SK-N-MC (cell line): ENCODE measurements around the gene CD200R1L.
"Not testable (repeated sequence)": the region's sequence is repeated elsewhere in the genome, so short reads cannot be mapped to it uniquely, and the experiment has no call there.

Experiments
- DNase-seq: peaks from one replicate; pipeline ENCODE4 v3.0.0-alpha.2; 2011; ENCODE audit warnings: low read depth, low spot score
- H3K27ac ChIP-seq: fragments of 200-600 bp; sonication (generic); 2 replicates; pipeline ENCODE4 v1.5.1; 2016; ENCODE audit warnings: mixed run types
- H3K36me3 ChIP-seq: fragments of 200-600 bp; sonication (generic); 2 replicates; pipeline ENCODE4 v1.6.1; 2017; ENCODE audit warnings: antibody characterized with exemption, low read length, mixed read lengths; ENCODE audit not compliant: insufficient read depth
- H3K4me3 ChIP-seq: fragments of 200-600 bp; sonication (generic); 2 replicates; pipeline ENCODE4 v1.5.1; 2016
- H3K9ac ChIP-seq: fragments of 200-600 bp; sonication (generic); 2 replicates; pipeline ENCODE4 v1.8.0; 2017; ENCODE audit warnings: mixed run types, mixed read lengths; ENCODE audit not compliant: insufficient read length
- H3K9me3 ChIP-seq: fragments of 200-600 bp; sonication (generic); 2 replicates; pipeline ENCODE4 v1.6.1; 2017; ENCODE audit warnings: low read depth, mild to moderate bottlenecking, antibody characterized with exemption, low read length, moderate library complexity, mixed read lengths
- EZH2 ChIP-seq: fragments of 200-600 bp; sonication (generic); IDR thresholded peaks from one replicate; pipeline ENCODE4 v1.6.1; 2017; ENCODE audit warnings: antibody characterized with exemption
- FOXP2 ChIP-seq: optimal IDR thresholded peaks from 2 replicates; pipeline ENCODE3; 2011; ENCODE audit warnings: mild to moderate bottlenecking, moderate library complexity; ENCODE audit not compliant: insufficient read depth; ENCODE audit errors: extremely low read length, control extremely low read depth
- POLR2AphosphoS5 ChIP-seq: IDR thresholded peaks from 2 replicates; pipeline ENCODE4 v1.6.1; 2012; ENCODE audit warnings: mild to moderate bottlenecking, low read depth, low read length, borderline replicate concordance

CD200R1L gene

GRCh38 chr3:112873632-112874031 is 27.0 kb upstream of the CD200R1L start:
- Histone ChIP-seq H3K9me3 (no peaks in the 10 kb centered on the region), H3K27ac (no peak overlapping the region), H3K4me3 (no peak overlapping the region), H3K36me3 (no peaks in the 10 kb centered on the region), H3K9ac (no peak overlapping the region)
- TF ChIP-seq EZH2, result no peak
- no peak for TF ChIP-seq FOXP2
- no peak for TF ChIP-seq POLR2AphosphoS5
- DNase-seq, result no peak

GRCh38 chr3:112871735-112872134 is 25.1 kb upstream of the CD200R1L start:
- no peak overlapping the region for H3K27ac ChIP-seq
- H3K4me3 ChIP-seq, result no peak overlapping the region
- H3K36me3 ChIP-seq, result no peaks in the 10 kb centered on the region
- no peak overlapping the region for H3K9ac ChIP-seq
- no peaks in the 10 kb centered on the region for H3K9me3 ChIP-seq
- TF ChIP-seq FOXP2, result no peak
- no peak for TF ChIP-seq POLR2AphosphoS5
- no peak for TF ChIP-seq EZH2
- no peak for DNase-seq

- DNase-seq, result no peak
- Histone ChIP-seq H3K27ac (no peak overlapping the region), H3K36me3 (no peaks in the 10 kb centered on the region), H3K9ac (no peak overlapping the region), H3K4me3 (no peak overlapping the region), H3K9me3 (no peaks in the 10 kb centered on the region)
- TF ChIP-seq FOXP2 (no peak), POLR2AphosphoS5 (no peak), EZH2 (no peak)
Measured at GRCh38 chr3:112865757-112866156, 19.1 kb upstream of the CD200R1L start.

GRCh38 chr3:112860898-112861297 is 14.2 kb upstream of the CD200R1L start:
- TF ChIP-seq FOXP2, result no peak
- TF ChIP-seq EZH2, result no peak
- no peak for TF ChIP-seq POLR2AphosphoS5
- H3K27ac ChIP-seq, result no peak overlapping the region
- no peak overlapping the region for H3K9ac ChIP-seq
- no peak overlapping the region for H3K4me3 ChIP-seq
- no peak for DNase-seq
- H3K36me3 ChIP-seq, result no peaks in the 10 kb centered on the region
- H3K9me3 ChIP-seq, result no peaks in the 10 kb centered on the region

GRCh38 chr3:112858410-112859069 is 11.9 kb upstream of the CD200R1L start:
- no peaks in the 10 kb centered on the region for H3K36me3 ChIP-seq
- no peak overlapping the region for H3K27ac ChIP-seq
- no peak overlapping the region for H3K4me3 ChIP-seq
- no peak for TF ChIP-seq FOXP2
- no peak for TF ChIP-seq EZH2
- TF ChIP-seq POLR2AphosphoS5, result no peak
- no peaks in the 10 kb centered on the region for H3K9me3 ChIP-seq
- DNase-seq, result no peak
- no peak overlapping the region for H3K9ac ChIP-seq

- no peak overlapping the region for H3K27ac ChIP-seq
- no peaks in the 10 kb centered on the region for H3K36me3 ChIP-seq
- H3K4me3 ChIP-seq, result no peak overlapping the region
- no peak for DNase-seq
- H3K9ac ChIP-seq, result no peak overlapping the region
- no peak for TF ChIP-seq POLR2AphosphoS5
- no peak for TF ChIP-seq FOXP2
- TF ChIP-seq EZH2, result no peak
- no peaks in the 10 kb centered on the region for H3K9me3 ChIP-seq
Measured at GRCh38 chr3:112857526-112857925, 10.9 kb upstream of the CD200R1L start.

GRCh38 chr3:112856537-112856936 is 9.9 kb upstream of the CD200R1L start:
- no peak for TF ChIP-seq POLR2AphosphoS5
- no peak for TF ChIP-seq FOXP2
- no peak for TF ChIP-seq EZH2
- Histone ChIP-seq H3K27ac (no peak overlapping the region), H3K36me3 (no peaks in the 10 kb centered on the region), H3K9me3 (no peaks in the 10 kb centered on the region), H3K9ac (no peak overlapping the region), H3K4me3 (no peak overlapping the region)
- no peak for DNase-seq

GRCh38 chr3:112855883-112856282 is 9.2 kb upstream of the CD200R1L start:
- H3K9ac ChIP-seq, result no peak overlapping the region
- H3K4me3 ChIP-seq, result no peak overlapping the region
- H3K9me3 ChIP-seq, result no peaks in the 10 kb centered on the region
- DNase-seq, result no peak
- no peaks in the 10 kb centered on the region for H3K36me3 ChIP-seq
- no peak for TF ChIP-seq FOXP2
- TF ChIP-seq POLR2AphosphoS5, result no peak
- no peak for TF ChIP-seq EZH2
- H3K27ac ChIP-seq, result no peak overlapping the region

GRCh38 chr3:112855074-112855473 is 8.4 kb upstream of the CD200R1L start:
- not testable (repeated sequence) for H3K27ac ChIP-seq

More at GRCh38 chr3:112855074-112855473, 8.4 kb upstream of the CD200R1L start:
- H3K9ac ChIP-seq, H3K36me3 ChIP-seq, H3K4me3 ChIP-seq, DNase-seq, H3K9me3 ChIP-seq: not testable (repeated sequence)
